Pancreas (tissue), 10 donors: ENCODE results near the gene LRMDA. TPM values are rescaled to one million over a fixed set of nuclear protein-coding genes. Genes with fewer than 3 reads are reported as not detected.

Experiments used
- ATAC-seq, 4 donors: fragments of 200-7000 bp; cut with Tn5 transposase; one replicate each; pipeline versions ENCODE4 v1.8.0 to v1.9.1; 2020; ENCODE audit warnings: mild to moderate bottlenecking in 4 of 4, moderate library complexity in 4 of 4
- DNase-seq, 6 donors: peaks; one replicate each; pipeline ENCODE4 v3.0.0-alpha.2; 2020
- FAIRE-seq: peaks from 2 replicates; lab custom pipeline; 2012; peaks lifted over from hg19 to GRCh38; lab: Jason Lieb, UNC
- H3K27ac ChIP-seq, 4 donors: fragments of 200-600 bp; sonication (generic); 1 replicate in 3 of 4; 2 replicates in 1 of 4; pipeline versions ENCODE4 v1.5.0 to v1.8.0; 2020
- H3K27me3 ChIP-seq, 4 donors: fragments of 200-600 bp; one replicate each; pipeline ENCODE4 v1.8.0; 2021
- H3K36me3 ChIP-seq, 3 donors: fragments of 200-600 bp; sonication (generic) in 1 of 3; one replicate each; pipeline versions ENCODE4 v1.5.0 to v1.8.0; 2020 to 2021
- H3K4me1 ChIP-seq, 3 donors: fragments of 200-600 bp; one replicate each; pipeline ENCODE4 v1.8.0; 2021
- H3K4me3 ChIP-seq, 4 donors: fragments of 200-600 bp; sonication (generic) in 2 of 4; one replicate each; pipeline versions ENCODE4 v1.5.0 to v1.8.0; 2020 to 2021
- H3K9me3 ChIP-seq, 4 donors: fragments of 200-600 bp; one replicate each; pipeline ENCODE4 v1.8.0; 2021
- WGBS, 2 donors: extraction: QIAGEN DNeasy Blood & Tissue Kit; methylation state at CpG; one replicate each; pipeline ENCODE4 v1.1.7; 2013; 5-methylcytosine and 5-hydroxymethylcytosine counted together
- intact Hi-C, 3 donors: fragments of 100-400 bp; cut with DNase I; formaldehyde crosslinking; loops; one replicate each; pipeline versions ENCODE4 v1.11.1 to v1.14.2; 2022
- polyA plus RNA-seq, 2 donors: library from polyadenylated mRNA; stranded (reverse); fragments of 200-250 nt; gene quantifications; one replicate each; pipeline ENCODE4 v1.2.3, GENCODE V29; 2013
- total RNA-seq, 6 donors: library from RNA; stranded (reverse); fragmentation: NEBNext Ultra II Directional in 4 of 6; extraction: Animal tissue kit (Norgen Biotek cat#: 25700) in 4 of 6; gene quantifications; one replicate each; pipeline versions ENCODE4 v1.2.1 to v1.2.4, GENCODE V29; 2021 to 2023
- TF ChIP-seq, protein P1 (sequence below), 4 donors: fragments of 200-600 bp; sonication (generic) in 3 of 4; IDR thresholded peaks; one replicate each; pipeline versions ENCODE4 v1.5.0 to v1.8.0; 2021; ENCODE audit warnings: antibody characterized with exemption in 4 of 4
- donor health status: healthy with polysubstance abuse.
- donor health status: DM: no; HTN: no; CAD: no; lungs with moderate emphysema.
- donor health status: DM: no; HTN: no; CAD: no.
- donor health status: control.
- donor health status: control.
- donor health status: Bipolar disorder and iron deficiency.
- donor health status: DM: yes; HTN: yes; CAD: no.
- donor health status: DM: no; HTN: no; CAD: no.
- donor health status: DM: no; HTN: no; CAD: no.
- donor health status: DM: yes; HTN: yes; CAD: no.

LRMDA gene
- total and polyA plus RNA-seq, 8 donors: 4.6 to 21.2 (median 13.4) TPM

DNA sequence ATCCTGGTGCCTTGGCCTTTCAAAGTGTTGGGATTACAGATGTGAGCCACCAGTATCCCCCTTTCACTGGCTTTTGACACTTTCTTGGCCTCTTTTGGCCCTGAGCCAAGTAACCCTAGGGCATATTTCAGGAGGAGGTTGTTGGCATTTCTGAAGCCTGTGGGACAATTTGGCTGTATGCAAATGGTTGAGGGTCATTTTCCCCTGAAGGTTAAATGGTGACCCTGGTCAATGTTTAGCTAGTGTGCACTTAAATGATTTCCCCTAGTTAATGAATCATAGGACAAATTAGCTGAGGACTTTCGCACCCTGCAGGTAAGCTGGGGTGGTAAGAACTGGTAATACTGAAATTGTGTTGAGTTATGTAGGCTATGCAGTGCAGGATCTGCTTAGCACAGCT is 660.5 kb downstream of the LRMDA start:
- H3K36me3 ChIP-seq: no peaks in the 10 kb centered on the region
- no peaks in the 10 kb centered on the region for H3K9me3 ChIP-seq
- DNase-seq: no peak
- TF ChIP-seq, protein P1, sequence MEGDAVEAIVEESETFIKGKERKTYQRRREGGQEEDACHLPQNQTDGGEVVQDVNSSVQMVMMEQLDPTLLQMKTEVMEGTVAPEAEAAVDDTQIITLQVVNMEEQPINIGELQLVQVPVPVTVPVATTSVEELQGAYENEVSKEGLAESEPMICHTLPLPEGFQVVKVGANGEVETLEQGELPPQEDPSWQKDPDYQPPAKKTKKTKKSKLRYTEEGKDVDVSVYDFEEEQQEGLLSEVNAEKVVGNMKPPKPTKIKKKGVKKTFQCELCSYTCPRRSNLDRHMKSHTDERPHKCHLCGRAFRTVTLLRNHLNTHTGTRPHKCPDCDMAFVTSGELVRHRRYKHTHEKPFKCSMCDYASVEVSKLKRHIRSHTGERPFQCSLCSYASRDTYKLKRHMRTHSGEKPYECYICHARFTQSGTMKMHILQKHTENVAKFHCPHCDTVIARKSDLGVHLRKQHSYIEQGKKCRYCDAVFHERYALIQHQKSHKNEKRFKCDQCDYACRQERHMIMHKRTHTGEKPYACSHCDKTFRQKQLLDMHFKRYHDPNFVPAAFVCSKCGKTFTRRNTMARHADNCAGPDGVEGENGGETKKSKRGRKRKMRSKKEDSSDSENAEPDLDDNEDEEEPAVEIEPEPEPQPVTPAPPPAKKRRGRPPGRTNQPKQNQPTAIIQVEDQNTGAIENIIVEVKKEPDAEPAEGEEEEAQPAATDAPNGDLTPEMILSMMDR (IDR thresholded peaks at IDR 0.05): no peak
- peak in 2 of 4 donors; percentile 22 to 65 for ATAC-seq
- no peak for FAIRE-seq
- no peaks in the 10 kb centered on the region for H3K27me3 ChIP-seq
- WGBS, 2 donors: 66 to 80% methylated on average over 1 of the region's 1 CpG
- H3K4me3 ChIP-seq: no peak overlapping the region
- H3K27ac ChIP-seq: no peak overlapping the region
- H3K4me1 ChIP-seq: no peaks in the 10 kb centered on the region
- intact Hi-C loops: no loop called here

DNA sequence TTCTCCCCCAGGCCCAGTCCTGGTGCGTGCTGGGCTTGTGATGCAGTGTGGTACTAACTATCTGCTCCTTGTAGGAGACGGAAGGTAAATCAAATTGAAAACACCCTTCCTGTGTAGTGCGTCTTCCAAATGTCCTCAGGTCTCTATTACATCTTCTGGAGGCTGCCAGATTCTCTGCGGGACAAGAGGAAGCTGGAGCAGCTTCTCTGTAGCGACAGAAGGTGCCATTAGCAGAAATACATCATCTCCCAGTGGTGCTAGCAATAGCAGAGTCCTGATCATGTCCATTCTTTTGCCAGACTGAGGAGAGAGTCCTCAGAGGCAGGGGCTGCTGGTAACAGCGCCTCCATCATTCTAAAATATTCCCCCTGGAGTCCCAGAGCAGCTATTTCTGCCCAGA is 675.2 kb downstream of the LRMDA start:
- Histone ChIP-seq H3K9me3 (no peaks in the 10 kb centered on the region), H3K4me3 (no peak overlapping the region), H3K4me1 (no peaks in the 10 kb centered on the region), H3K27me3 (no peaks in the 10 kb centered on the region), H3K36me3 (no peaks in the 10 kb centered on the region), H3K27ac (no peak overlapping the region)
- TF ChIP-seq, protein P1 (IDR thresholded peaks at IDR 0.05): no peak
- DNase-seq: no peak
- no peak for ATAC-seq
- 96 to 97% methylated on average over 6 of the region's 6 CpGs for WGBS, 2 donors
- intact Hi-C loops: no loop called here
- no peak for FAIRE-seq

DNA sequence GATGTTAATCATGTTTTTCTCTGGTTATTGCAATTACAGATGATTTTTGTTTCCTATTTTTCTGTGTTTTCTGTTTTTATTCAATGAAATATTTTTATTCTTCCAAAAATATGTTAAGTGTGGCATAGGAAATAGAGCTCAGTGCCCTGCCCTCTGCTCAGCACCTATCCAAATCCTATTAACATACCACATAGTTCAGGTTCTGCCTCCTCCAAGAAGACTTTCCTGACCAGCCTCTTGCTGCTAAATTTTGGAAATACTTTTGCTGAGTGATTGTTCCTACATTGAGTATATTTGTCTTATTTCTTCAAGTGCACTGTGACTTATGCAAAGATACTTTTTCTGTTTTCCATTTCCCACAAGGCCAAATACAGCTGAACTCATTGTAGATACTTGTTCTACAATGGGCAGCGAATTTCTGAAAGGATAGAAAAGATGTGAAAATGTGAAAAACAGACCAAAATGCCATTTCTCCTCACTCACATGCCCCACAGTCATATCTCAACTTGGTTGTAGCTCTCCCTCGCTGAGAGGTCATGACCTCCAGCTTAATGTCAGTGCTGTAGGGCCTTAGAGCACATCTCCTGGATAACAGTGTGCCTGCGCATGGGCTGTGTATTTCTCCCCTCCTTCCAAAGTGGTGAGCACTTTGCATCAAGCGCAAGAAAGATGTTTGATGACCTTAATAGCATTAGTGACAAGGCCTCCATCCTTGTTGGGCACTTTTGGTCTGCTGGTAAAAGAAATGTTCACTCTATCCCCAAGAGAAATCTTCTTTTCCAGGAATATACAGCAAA is 677.3 kb downstream of the LRMDA start:
- H3K36me3 ChIP-seq: no peaks in the 10 kb centered on the region
- 94 to 95% methylated on average over 4 of the region's 4 CpGs for WGBS, 2 donors
- H3K27ac ChIP-seq: no peak overlapping the region
- ATAC-seq (no peak), FAIRE-seq (no peak), DNase-seq (no peak)
- TF ChIP-seq, protein P1 (IDR thresholded peaks at IDR 0.05): no peak
- H3K4me1 ChIP-seq: no peaks in the 10 kb centered on the region
- H3K27me3 ChIP-seq: no peaks in the 10 kb centered on the region
- intact Hi-C loops: no loop called here
- no peaks in the 10 kb centered on the region for H3K9me3 ChIP-seq
- no peak overlapping the region for H3K4me3 ChIP-seq

DNA sequence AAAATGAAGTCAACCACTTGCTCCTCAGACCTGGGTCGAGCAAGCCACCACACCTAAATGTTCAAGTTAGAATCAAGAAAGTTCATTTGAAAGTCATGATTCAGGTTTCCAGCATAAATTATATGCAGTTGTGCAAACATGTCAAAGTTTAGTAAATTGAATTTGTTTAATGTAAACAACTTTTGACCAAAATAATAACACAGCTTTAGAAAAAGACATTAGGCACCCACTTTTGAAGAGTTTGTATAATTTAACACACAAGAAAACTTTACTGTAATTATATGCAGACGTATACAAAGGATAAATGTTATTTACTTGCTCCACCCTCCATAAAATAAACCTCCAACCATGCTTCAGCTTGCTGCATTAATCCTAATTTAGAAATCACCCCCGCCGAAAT is 680.0 kb downstream of the LRMDA start:
- H3K4me3 ChIP-seq: no peak overlapping the region
- ATAC-seq (no peak), DNase-seq (no peak), FAIRE-seq (no peak)
- H3K36me3 ChIP-seq: no peaks in the 10 kb centered on the region
- WGBS, 2 donors: 85 to 87% methylated on average over 4 of the region's 4 CpGs
- no peaks in the 10 kb centered on the region for H3K4me1 ChIP-seq
- intact Hi-C loops: no loop called here
- TF ChIP-seq, protein P1 (IDR thresholded peaks at IDR 0.05): no peak
- H3K27me3 ChIP-seq: no peaks in the 10 kb centered on the region
- no peak overlapping the region for H3K27ac ChIP-seq
- H3K9me3 ChIP-seq: no peaks in the 10 kb centered on the region
